ENCODE measurements around the gene C2orf69. TPM values are rescaled to one million over a fixed set of nuclear protein-coding genes. Genes with fewer than 3 reads are reported as not detected.

The C2orf69 gene
- total RNA-seq, 1 donor from 2014 or later, result 16.2 TPM

DNA sequence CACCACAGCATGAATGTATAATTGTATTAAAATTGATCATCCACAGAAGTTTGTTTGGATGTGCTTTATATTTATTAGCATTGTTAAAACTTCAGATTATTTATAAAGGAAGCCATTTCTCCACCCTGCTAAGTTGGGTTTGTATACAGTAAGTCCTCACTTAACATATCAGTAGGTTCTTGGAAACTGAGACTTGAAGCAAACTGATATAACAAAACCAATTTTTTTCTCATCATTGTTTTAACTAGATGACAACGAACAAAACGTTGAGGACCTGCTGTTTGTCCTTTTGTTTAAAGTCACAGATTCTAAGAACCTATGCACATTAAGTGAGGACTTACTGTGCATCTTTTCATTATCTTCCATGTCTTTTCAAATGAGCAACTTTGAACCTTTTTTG is 17.1 kb downstream of the C2orf69 start:
- TF ChIP-seq, protein P1, sequence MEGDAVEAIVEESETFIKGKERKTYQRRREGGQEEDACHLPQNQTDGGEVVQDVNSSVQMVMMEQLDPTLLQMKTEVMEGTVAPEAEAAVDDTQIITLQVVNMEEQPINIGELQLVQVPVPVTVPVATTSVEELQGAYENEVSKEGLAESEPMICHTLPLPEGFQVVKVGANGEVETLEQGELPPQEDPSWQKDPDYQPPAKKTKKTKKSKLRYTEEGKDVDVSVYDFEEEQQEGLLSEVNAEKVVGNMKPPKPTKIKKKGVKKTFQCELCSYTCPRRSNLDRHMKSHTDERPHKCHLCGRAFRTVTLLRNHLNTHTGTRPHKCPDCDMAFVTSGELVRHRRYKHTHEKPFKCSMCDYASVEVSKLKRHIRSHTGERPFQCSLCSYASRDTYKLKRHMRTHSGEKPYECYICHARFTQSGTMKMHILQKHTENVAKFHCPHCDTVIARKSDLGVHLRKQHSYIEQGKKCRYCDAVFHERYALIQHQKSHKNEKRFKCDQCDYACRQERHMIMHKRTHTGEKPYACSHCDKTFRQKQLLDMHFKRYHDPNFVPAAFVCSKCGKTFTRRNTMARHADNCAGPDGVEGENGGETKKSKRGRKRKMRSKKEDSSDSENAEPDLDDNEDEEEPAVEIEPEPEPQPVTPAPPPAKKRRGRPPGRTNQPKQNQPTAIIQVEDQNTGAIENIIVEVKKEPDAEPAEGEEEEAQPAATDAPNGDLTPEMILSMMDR (conservative IDR thresholded peaks at IDR 0.05), result no peak
- no peak overlapping the region for H3K27ac Mint-ChIP-seq (ENCODE audit: unreplicated experiment)

DNA sequence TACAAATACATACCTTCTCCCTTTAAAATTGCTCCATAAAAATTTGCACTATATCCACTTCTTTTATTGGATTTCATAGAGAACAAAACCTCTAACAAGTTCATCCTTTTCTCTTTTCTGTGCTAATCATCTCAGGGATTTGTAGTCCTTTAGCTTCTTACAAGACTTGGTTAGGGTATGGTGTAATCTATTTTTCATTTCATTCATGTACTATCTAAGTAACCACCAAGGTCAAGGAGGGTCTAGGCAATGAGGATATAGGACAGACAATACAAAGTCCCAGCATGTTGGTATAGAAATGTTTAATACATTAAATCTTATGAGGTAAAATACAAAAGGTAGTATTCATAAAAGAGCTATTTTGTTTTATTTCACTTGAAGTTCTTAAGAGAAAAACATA is 17.5 kb downstream of the C2orf69 start:
- Mint-ChIP-seq H3K9me3 (no peaks in the 10 kb centered on the region), H3K27ac (ENCODE audit: unreplicated experiment) (no peak overlapping the region), H3K36me3 (ENCODE audit: low read depth) (peaks cover 9% of the 10 kb centered on the region), H3K4me3 (no peak overlapping the region), H3K27me3 (ENCODE audit: low read depth) (no peaks in the 10 kb centered on the region), H3K4me1 (peaks cover 8% of the 10 kb centered on the region)
- TF ChIP-seq, protein P1 (conservative IDR thresholded peaks at IDR 0.05), result no peak
- DNase-seq (ENCODE audit: low read depth, low spot score), result no peak

More for the DNA sequence above, 17.1 kb downstream of the C2orf69 start:
- Mint-ChIP-seq H3K4me3 (no peak overlapping the region), H3K36me3 (ENCODE audit: low read depth) (peaks cover 9% of the 10 kb centered on the region), H3K27me3 (ENCODE audit: low read depth) (no peaks in the 10 kb centered on the region), H3K9me3 (no peaks in the 10 kb centered on the region), H3K4me1 (peaks cover 8% of the 10 kb centered on the region)
- DNase-seq (ENCODE audit: low read depth, low spot score), result no peak

DNA sequence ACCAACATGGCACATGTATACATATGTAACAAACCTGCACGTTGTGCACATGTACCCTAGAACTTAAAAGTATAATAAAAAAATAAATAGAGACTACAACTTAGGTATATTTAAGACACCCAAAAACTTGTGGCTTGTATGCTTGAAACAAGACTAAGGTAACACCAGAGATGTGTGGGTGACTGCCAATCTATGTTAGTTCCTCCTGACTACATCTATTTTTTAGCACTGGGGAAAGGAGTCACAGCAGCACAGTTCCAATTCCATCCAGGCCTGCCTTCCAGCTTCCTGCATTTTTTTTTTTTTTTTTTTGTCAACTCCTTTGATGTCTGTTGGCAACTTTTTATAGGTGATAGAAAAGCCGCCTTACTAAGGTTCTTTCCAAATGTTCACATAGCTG is 18.2 kb downstream of the C2orf69 start:
- Mint-ChIP-seq H3K9me3 (no peaks in the 10 kb centered on the region), H3K4me3 (no peak overlapping the region), H3K27ac (ENCODE audit: unreplicated experiment) (no peak overlapping the region), H3K4me1 (peaks cover 5% of the 10 kb centered on the region), H3K27me3 (ENCODE audit: low read depth) (no peaks in the 10 kb centered on the region), H3K36me3 (ENCODE audit: low read depth) (peaks cover 9% of the 10 kb centered on the region)
- TF ChIP-seq, protein P1 (conservative IDR thresholded peaks at IDR 0.05), result no peak
- no peak for DNase-seq (ENCODE audit: low read depth, low spot score)

DNA sequence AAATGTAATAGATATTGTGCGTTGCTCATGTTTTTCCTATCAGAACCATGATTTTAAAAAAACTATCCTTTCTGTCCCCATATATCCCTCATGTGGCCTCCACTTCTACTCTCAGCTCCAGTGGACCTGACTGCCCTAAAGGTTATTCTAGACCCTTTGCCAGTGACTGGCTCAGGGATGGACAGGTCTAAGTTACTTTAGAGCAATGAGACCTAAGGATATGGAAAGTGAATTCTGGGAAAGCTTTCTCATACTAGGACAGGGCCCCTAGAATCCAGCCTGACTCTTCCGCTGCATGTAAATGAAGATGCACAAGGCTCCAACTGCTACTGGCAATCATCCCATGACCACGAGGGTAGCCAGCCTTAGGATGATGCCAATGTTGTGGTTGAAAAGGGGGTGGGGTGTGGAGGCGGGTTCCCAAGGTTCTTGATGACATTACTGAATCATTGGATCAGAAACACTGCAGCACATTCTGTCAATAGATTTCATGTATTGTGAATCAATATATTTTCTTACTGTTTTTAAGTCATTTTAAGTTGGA is 21.3 kb downstream of the C2orf69 start:
- H3K4me3 Mint-ChIP-seq, result no peak overlapping the region
- TF ChIP-seq, protein P1 (conservative IDR thresholded peaks at IDR 0.05), result no peak
- H3K4me1 Mint-ChIP-seq, result peaks cover 5% of the 10 kb centered on the region
- H3K36me3 Mint-ChIP-seq (ENCODE audit: low read depth), result peaks cover 4% of the 10 kb centered on the region
- H3K27me3 Mint-ChIP-seq (ENCODE audit: low read depth), result no peaks in the 10 kb centered on the region
- H3K9me3 Mint-ChIP-seq, result no peaks in the 10 kb centered on the region
- DNase-seq (ENCODE audit: low read depth, low spot score), result no peak
- no peak overlapping the region for H3K27ac Mint-ChIP-seq (ENCODE audit: unreplicated experiment)

DNA sequence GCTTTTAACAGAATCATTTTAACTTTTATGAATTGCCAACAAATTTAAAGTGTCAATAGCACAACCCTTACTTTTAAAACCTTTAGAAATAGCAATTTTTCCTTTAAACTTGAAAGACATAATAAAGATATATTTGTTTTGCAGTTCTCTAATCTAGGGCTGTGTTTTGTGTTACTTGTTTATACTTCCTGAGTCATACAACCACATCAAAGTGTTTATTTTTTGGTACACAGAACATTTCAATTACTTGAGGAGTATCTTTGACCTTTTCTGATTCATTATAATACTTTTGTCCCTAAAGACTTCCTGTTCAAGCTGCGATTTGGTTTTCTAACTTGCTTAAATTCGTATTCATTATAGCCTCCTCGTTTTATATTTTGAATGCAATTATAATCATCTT is 22.4 kb downstream of the C2orf69 start:
- H3K27ac Mint-ChIP-seq (ENCODE audit: unreplicated experiment), result no peak overlapping the region
- H3K4me1 Mint-ChIP-seq, result peaks cover 5% of the 10 kb centered on the region
- H3K9me3 Mint-ChIP-seq, result no peaks in the 10 kb centered on the region
- no peaks in the 10 kb centered on the region for H3K27me3 Mint-ChIP-seq (ENCODE audit: low read depth)
- peaks cover 4% of the 10 kb centered on the region for H3K36me3 Mint-ChIP-seq (ENCODE audit: low read depth)
- DNase-seq (ENCODE audit: low read depth, low spot score), result no peak
- no peak overlapping the region for H3K4me3 Mint-ChIP-seq
- TF ChIP-seq, protein P1 (conservative IDR thresholded peaks at IDR 0.05), result no peak
